Colonic mucosa (tissue), 4 donors: ENCODE measurements around the gene PSMF1. TPM values are rescaled to one million over a fixed set of nuclear protein-coding genes. Genes with fewer than 3 reads are reported as not detected.

Experiments
- DNase-seq: peaks from one replicate; pipeline ENCODE4 v3.0.0-alpha.2; 2020
- H3K27ac ChIP-seq: fragments of 200-600 bp; one replicate; pipeline ENCODE4 v1.8.0; 2021
- H3K27me3 ChIP-seq: fragments of 200-600 bp; one replicate; pipeline ENCODE4 v1.8.0; 2021
- H3K36me3 ChIP-seq: fragments of 200-600 bp; one replicate; pipeline ENCODE4 v1.8.0; 2021
- H3K4me1 ChIP-seq: fragments of 200-600 bp; one replicate; pipeline ENCODE4 v1.8.0; 2021; ENCODE audit warnings: mild to moderate bottlenecking
- H3K4me3 ChIP-seq: fragments of 200-600 bp; one replicate; pipeline ENCODE4 v1.8.0; 2021
- H3K9ac ChIP-seq, 2 donors: one replicate each; pipeline ENCODE4 v1.7.0; 2013; ENCODE audit warnings: control low read depth in 2 of 2, low read depth in 2 of 2, low read length in 2 of 2
- H3K9me3 ChIP-seq: fragments of 200-600 bp; one replicate; pipeline ENCODE4 v1.8.0; 2021
- CTCF ChIP-seq: fragments of 200-600 bp; IDR thresholded peaks from one replicate; pipeline ENCODE4 v1.8.0; 2022; ENCODE audit warnings: antibody characterized with exemption, mild to moderate bottlenecking
- intact Hi-C: fragments of 100-400 bp; cut with DNase I; formaldehyde crosslinking; loops from one replicate; pipeline ENCODE4 v1.14.1; 2022
- total RNA-seq, 2 donors: library from RNA; stranded (reverse); fragmentation: NEBNext Ultra II Directional in 1 of 2; extraction: Animal tissue kit (Norgen Biotek cat#: 25700) in 1 of 2; gene quantifications; one replicate each; pipeline ENCODE4 v1.2.1, GENCODE V29; 2021
- donor health status: healthy.
- donor health status: DM: no; HTN: no; CAD: no.
- donor health status: DM: no; HTN: no; CAD: no.

PSMF1 gene
- total RNA-seq, 2 donors from 2014 or later: 138 to 163 TPM

- H3K9me3 ChIP-seq: no peaks in the 10 kb centered on the region
- H3K9ac ChIP-seq: no peak overlapping the region
- no peaks in the 10 kb centered on the region for H3K4me1 ChIP-seq
- DNase-seq: no peak
- intact Hi-C loops: no loop called here
- H3K27ac ChIP-seq: no peak overlapping the region
- no peaks in the 10 kb centered on the region for H3K27me3 ChIP-seq
- no peak overlapping the region for H3K4me3 ChIP-seq
- TF ChIP-seq CTCF: no peak
- no peaks in the 10 kb centered on the region for H3K36me3 ChIP-seq
Observed at GRCh38 chr20:1085492-1086276, 32.7 kb upstream of the PSMF1 start.

- no peak overlapping the region for H3K4me3 ChIP-seq
- H3K27me3 ChIP-seq: no peaks in the 10 kb centered on the region
- no peaks in the 10 kb centered on the region for H3K36me3 ChIP-seq
Observed at GRCh38 chr20:1086277-1087213, 31.9 kb upstream of the PSMF1 start.

GRCh38 chr20:1087311-1087905 is 31.0 kb upstream of the PSMF1 start:
- no peak for TF ChIP-seq CTCF
- no peak for DNase-seq
- Histone ChIP-seq H3K27ac (no peak overlapping the region), H3K4me1 (no peaks in the 10 kb centered on the region), H3K9ac (no peak overlapping the region), H3K27me3 (no peaks in the 10 kb centered on the region), H3K36me3 (no peaks in the 10 kb centered on the region), H3K4me3 (no peak overlapping the region), H3K9me3 (no peaks in the 10 kb centered on the region)
- intact Hi-C loops: no loop called here

More at GRCh38 chr20:1086277-1087213, 31.9 kb upstream of the PSMF1 start:
- H3K9me3 ChIP-seq: no peaks in the 10 kb centered on the region
- H3K4me1 ChIP-seq: no peaks in the 10 kb centered on the region
- no peak for TF ChIP-seq CTCF
- no peak overlapping the region for H3K9ac ChIP-seq
- no peak overlapping the region for H3K27ac ChIP-seq
- intact Hi-C loops: no loop called here
- DNase-seq: no peak

- no peaks in the 10 kb centered on the region for H3K27me3 ChIP-seq
- H3K4me1 ChIP-seq: no peaks in the 10 kb centered on the region
- intact Hi-C loops: no loop called here
- no peak overlapping the region for H3K4me3 ChIP-seq
- no peak overlapping the region for H3K27ac ChIP-seq
- no peak overlapping the region for H3K9ac ChIP-seq
- no peak for TF ChIP-seq CTCF
- DNase-seq: no peak
- no peaks in the 10 kb centered on the region for H3K36me3 ChIP-seq
- no peaks in the 10 kb centered on the region for H3K9me3 ChIP-seq
Observed at GRCh38 chr20:1094751-1095150, 23.7 kb upstream of the PSMF1 start.

- no peaks in the 10 kb centered on the region for H3K36me3 ChIP-seq
- H3K27ac ChIP-seq: no peak overlapping the region
- TF ChIP-seq CTCF: no peak
- H3K9me3 ChIP-seq: no peaks in the 10 kb centered on the region
- no peaks in the 10 kb centered on the region for H3K4me1 ChIP-seq
- H3K4me3 ChIP-seq: no peak overlapping the region
- DNase-seq: no peak
- no peaks in the 10 kb centered on the region for H3K27me3 ChIP-seq
- H3K9ac ChIP-seq: no peak overlapping the region
- intact Hi-C loops: no loop called here
Observed at GRCh38 chr20:1101533-1101932, 16.9 kb upstream of the PSMF1 start.
